KG1 (cell line): ENCODE measurements around the gene RHBDD1.

Source experiments
- DNase-seq: peaks from one replicate; lab custom pipeline; 2025; lab: John Stamatoyannopoulos, UW

The RHBDD1 gene

GRCh38 chr2:226985583-226985946, 149.7 kb downstream of the RHBDD1 start:
- DNase-seq = no peak

DNA sequence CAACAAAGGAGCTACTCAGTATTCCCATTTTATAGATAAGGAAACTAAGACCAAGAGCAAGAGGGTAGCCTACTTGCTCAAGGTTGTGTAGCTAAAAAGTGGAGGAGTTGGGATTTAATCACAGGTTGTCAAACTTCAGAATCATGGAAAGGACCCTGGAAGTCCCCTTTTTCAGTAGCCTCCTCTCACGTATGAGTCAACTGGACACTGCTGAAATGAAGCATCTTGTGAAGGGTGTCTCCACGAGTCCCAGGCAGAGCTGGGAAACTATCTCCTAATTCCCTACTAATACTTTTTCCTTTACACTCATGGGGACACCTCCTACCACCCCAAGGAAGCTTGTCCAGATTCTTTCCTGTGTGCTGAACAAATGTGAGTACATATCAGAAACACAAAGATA, 155.8 kb downstream of the RHBDD1 start:
- DNase-seq = no peak

DNA sequence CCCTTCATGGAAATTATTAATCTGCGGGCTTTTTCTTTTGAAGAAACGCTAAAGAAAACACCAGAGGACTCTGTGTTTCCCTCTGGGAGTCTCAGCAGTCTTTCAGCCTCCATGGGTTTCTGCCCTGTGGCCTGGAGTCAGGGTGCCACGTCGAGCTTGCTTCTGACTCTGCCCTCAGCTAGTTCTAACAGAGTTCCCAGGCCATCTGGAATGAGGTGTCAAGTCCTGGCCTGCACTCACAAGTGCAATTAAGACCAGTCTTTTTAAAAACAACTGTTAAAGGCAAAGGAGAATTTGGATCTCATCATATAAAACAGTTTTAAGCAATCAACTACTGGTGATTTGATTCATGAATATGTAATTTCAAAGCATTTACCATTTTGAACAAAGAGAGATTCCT, 157.3 kb downstream of the RHBDD1 start:
- DNase-seq = no peak

DNA sequence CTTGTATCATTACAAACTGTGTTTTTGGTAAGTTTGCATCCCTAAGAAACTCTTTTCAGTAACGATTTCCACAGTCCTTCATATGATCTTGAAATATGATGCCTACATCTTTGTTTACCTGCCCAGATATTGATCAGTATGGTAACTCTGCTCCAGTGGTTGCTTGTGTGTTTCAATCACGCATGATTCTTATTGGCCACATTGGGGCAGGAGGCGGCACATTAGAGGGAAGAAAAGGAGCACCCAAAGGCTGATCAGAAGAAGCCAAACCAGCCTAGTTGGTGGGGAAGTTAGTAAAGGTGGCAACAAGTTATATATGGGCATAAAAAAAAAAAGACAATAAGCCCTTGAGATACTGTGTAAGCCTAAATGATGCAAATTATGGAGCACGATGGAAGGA, 158.9 kb downstream of the RHBDD1 start:
- DNase-seq = no peak

- DNase-seq = no peak
Measured at GRCh38 chr2:226995625-226996041, 159.8 kb downstream of the RHBDD1 start.

- DNase-seq = no peak
Measured at GRCh38 chr2:226999661-227000060, 163.8 kb downstream of the RHBDD1 start.

- DNase-seq = no peak
Measured at GRCh38 chr2:227000123-227000522, 164.3 kb downstream of the RHBDD1 start.

- DNase-seq = no peak
Measured at GRCh38 chr2:227004482-227004881, 168.6 kb downstream of the RHBDD1 start.

DNA sequence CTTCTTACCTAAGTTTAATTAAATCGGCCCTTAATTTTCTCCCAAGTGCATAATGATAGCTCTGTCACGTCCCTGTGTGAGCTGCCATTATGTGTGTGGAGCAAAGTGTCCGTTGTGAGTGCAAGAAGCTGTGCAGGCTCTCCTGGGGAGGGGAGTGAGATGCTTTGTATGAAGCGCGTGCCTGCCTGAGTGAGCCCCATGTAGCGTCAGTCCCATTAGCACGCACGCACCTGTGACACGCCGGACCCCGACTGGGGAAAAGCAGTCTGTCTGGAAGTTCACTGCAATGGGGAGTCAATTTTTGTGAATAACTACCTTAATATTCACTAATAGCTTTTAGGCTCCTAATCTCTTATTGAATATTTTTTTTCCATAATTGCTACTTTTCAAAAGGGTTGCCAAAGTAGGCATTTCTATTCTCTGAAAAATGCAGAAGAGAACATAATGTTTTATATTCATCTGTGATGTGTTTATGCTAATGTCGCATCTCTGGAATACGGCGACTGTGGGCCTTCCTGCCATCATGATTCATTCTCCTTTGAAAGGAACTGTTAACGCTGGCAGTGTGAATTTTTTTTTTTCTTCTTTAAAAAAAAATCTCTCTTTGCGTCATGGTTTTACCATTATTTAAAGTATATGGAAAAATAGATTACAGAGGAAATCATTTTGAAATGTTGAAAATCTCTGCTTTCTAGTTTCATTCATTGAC, 170.5 kb downstream of the RHBDD1 start:
- no peak for DNase-seq

DNA sequence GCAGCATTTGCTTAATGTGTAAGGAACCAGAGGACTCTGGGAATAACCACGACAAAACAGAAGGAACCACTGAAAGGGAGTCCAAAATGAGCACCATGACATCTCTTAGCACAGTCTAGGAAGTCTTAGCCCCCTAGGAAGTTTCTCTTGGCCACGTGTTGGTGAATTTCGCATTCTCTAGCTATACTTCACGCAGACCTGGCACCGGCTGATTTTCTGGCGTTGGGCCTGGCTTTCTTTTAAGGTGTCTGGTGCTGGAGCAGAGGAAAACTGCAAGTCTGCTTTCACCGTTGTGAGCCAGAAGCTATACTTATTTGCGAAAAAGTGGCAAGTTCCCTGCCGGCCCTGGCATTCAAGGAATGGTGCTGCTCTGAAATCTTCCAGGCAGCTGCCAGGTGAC, 171.3 kb downstream of the RHBDD1 start:
- DNase-seq = no peak

DNA sequence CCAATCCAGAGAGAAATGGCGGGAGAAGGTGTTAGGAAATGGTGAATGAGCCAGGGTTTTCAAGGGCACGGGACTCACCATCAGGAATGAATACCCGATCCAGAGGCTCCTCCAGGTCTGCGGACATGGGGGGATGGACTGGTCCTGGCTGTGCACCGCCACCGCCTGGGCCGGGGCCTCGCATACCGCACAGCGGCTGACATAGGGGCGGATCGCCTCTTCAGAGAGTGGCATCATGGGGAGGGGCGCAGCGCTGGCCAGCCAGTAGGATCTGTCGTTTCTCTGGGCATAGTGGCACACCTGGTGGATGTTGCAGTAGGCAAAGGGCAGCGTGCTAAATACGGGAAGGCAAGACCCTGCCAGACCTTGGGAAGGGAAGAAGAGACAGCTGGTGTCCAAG, 172.1 kb downstream of the RHBDD1 start:
- DNase-seq = no peak

GRCh38 chr2:227010433-227010832, 174.6 kb downstream of the RHBDD1 start:
- DNase-seq = no peak

GRCh38 chr2:227013330-227013729, 177.5 kb downstream of the RHBDD1 start:
- no peak for DNase-seq

DNA sequence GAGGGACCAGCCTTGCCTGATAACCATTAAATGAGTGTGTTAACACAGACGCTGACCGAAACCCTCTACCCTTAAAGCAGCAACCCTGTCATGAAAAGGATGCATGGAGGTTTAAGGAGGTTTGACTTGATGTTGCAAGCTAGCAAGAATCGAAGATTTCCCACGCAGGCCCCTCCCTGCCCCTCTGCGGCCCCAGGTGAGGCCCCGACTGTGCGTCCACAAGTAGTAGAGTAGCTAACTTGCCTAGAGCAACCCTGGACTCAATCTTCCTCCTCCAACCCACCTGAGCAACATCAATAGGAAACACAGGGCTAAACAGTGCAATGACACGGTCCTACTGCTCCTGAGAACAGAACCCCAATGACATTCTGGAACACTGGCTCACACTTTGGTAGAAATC, 178.0 kb downstream of the RHBDD1 start:
- DNase-seq = no peak

DNA sequence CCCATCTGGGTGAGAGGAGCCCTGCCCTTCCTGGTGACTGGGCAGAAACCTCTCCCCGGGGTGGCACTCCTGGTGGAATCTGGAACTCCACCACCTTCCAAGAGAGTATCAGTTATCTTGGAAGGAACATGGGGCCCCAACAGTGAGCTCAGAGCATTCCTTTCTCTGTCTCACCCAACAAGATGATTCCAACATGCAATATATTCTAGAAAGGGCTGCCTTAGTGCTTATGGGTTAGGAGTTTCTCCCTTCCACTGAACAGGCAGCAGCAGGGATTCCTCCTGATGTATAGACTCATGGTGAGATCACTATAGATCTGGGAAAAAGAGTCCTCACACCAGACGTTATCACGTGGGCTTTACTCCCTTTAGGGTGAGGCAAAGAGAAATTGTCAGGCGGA, 181.0 kb downstream of the RHBDD1 start:
- no peak for DNase-seq

DNA sequence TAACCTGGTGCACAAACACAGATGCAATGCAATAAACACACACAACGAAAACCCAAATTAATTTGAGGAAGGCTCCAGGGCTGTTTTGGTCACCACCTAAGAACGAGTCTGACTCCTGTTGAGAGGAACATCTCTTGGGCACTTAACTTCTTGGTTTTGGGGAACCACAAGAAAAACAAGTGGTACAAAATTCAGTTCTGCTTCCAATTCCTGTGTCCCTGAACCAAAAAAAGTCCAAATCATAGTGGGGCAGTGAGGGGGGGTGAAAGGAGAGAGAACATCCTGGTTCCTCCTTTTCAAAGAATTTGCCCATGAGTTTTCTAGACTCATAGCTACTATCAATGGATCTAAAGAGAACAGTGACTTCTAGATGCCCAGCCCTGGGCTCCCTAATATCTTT, 184.6 kb downstream of the RHBDD1 start:
- DNase-seq = no peak

- DNase-seq = no peak
Measured at GRCh38 chr2:227022608-227023007, 186.8 kb downstream of the RHBDD1 start.

- no peak for DNase-seq
Measured at GRCh38 chr2:227025510-227025909, 189.7 kb downstream of the RHBDD1 start.

DNA sequence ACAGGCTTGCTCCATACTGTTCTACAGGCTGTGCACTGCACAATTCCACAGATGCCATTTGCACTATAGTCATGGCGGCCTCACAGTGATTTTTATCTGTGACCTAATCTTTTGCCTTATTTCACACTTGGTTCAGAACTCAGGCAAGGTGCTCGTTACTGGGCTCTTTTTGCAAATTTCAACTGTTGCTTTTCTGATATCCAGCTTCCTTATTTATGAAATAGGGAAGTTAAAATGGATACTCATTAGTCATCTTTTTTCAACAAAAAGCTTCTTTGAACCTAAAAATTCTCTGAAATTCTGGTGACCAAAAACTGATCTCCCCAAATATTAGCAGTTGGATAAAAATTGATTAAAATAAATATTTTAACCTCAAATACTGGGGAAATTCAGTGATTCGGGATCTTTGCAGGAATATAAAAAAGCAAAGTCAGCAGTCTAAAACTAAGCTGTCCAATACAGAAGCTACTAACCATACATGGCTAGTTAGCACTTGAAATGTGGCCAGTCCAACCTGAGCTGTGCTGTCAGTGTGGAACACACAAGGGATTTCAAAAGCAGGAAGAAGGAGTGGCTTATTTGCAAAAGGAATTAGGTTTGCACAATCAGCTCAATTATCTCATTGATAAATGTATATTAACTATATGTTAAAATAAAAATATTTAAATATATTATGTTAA, 193.7 kb downstream of the RHBDD1 start:
- DNase-seq = no peak

GRCh38 chr2:227030789-227031188, 194.9 kb downstream of the RHBDD1 start:
- DNase-seq = no peak

- DNase-seq = no peak
Measured at GRCh38 chr2:227031379-227031778, 195.5 kb downstream of the RHBDD1 start.

DNA sequence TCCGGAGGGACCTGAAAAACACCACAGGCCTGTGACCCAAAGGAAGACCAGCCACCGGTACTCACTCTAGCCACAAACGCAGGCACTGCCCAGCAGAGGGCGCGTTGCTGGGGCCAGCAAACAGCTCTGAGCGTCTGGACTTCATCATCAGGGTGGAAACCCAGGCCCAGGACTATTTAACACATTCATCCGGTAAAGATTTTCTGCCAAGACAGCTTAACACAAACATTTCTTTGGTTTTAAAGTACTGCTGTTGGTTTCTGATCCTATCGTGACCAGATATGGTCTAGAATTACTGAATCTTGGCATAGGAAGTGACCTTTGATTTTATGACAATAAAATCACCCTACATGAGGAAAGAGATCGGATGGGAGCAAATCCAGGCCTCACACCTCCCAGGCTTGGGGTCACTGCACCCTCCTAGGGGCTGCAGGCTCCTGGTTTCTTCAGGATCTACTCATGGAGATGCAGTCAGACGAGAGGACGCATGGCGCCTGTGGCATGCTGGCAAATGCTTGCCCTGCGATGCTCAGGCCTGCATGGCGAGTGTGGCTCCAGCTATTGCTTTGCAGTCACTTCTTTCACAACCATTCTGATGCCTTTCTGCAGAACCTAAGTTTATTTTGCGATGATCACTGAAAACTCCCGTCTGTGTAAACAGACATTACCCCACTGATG, 197.8 kb downstream of the RHBDD1 start:
- no peak for DNase-seq

- no peak for DNase-seq
Measured at GRCh38 chr2:227035711-227036367, 200.0 kb downstream of the RHBDD1 start.
